H1 (cell line): ENCODE data around the gene ALS2CL. TPM values are rescaled to one million over a fixed set of nuclear protein-coding genes. Genes with fewer than 3 reads are reported as not detected.

Experiments used
- CTCF ChIA-PET: fragments of 300-600 bp; sonication (Branson Sonifier 250); formaldehyde crosslinking; loops from one replicate; lab custom pipeline; 2021; ENCODE audit not compliant: partially characterized antibody; lab: Charles Lee
- POLR2A ChIA-PET: fragments of 300-600 bp; sonication (Branson Sonifier 250); formaldehyde crosslinking; loops from one replicate; lab custom pipeline; 2021; ENCODE audit warnings: inconsistent platforms; ENCODE audit not compliant: partially characterized antibody; lab: Charles Lee
- DNase-seq, 2 experiments: peaks; one replicate each; pipeline versions ENCODE4 v3.0.0 to v3.0.0-alpha.2; 2010 to 2022; ENCODE audit warnings: low spot score in 2 of 2, low read depth in 1 of 2, mixed read lengths in 1 of 2
- FAIRE-seq: peaks from 2 replicates; lab custom pipeline; 2011; peaks lifted over from hg19 to GRCh38; lab: Jason Lieb, UNC
- H2AFZ ChIP-seq: 2 replicates; pipeline ENCODE4 v1.8.1; 2012; ENCODE audit warnings: low read length, inconsistent platforms
- H2AK5ac ChIP-seq: 2 replicates; pipeline ENCODE4 v1.6.1; 2013; ENCODE audit warnings: low read depth, low read length
- H2BK120ac ChIP-seq: replicated peaks from 2 replicates; pipeline ENCODE3; 2013; ENCODE audit warnings: low read depth, low read length, inconsistent platforms
- H2BK12ac ChIP-seq: 2 replicates; pipeline ENCODE4 v1.6.1; 2013; ENCODE audit warnings: low read depth, low read length
- H2BK15ac ChIP-seq: 2 replicates; pipeline ENCODE4 v1.6.1; 2013; ENCODE audit warnings: low read length
- H2BK20ac ChIP-seq: 2 replicates; pipeline ENCODE4 v1.6.1; 2013; ENCODE audit warnings: low read length
- H2BK5ac ChIP-seq: 2 replicates; pipeline ENCODE4 v1.6.1; 2013; ENCODE audit warnings: low read depth, low read length
- H3K14ac ChIP-seq: 2 replicates; pipeline ENCODE4 v1.6.1; 2013; ENCODE audit warnings: inconsistent platforms; ENCODE audit not compliant: insufficient read length
- H3K18ac ChIP-seq: 2 replicates; pipeline ENCODE4 v1.6.1; 2013; ENCODE audit warnings: low read length; ENCODE audit errors: extremely low read depth
- H3K23ac ChIP-seq: 2 replicates; pipeline ENCODE4 v1.6.1; 2013; ENCODE audit warnings: inconsistent platforms; ENCODE audit not compliant: insufficient read length
- H3K23me2 ChIP-seq: 2 replicates; pipeline ENCODE4 v1.6.1; 2013; ENCODE audit warnings: low read depth, low read length
- H3K27ac ChIP-seq: 2 replicates; pipeline ENCODE4 v1.6.1; 2011; ENCODE audit warnings: low read depth, low read length, inconsistent platforms
- H3K27me3 ChIP-seq, 4 experiments: replicated peaks in 1 of 4; 1 replicate in 1 of 4; 2 replicates in 3 of 4; pipeline versions ENCODE4 v1.6.1 to v1.8.1; 2011 to 2013; ENCODE audit warnings: low read length in 3 of 4, mild to moderate bottlenecking in 3 of 4, inconsistent platforms in 2 of 4, mixed read lengths in 2 of 4, moderate library complexity in 1 of 4; ENCODE audit not compliant: control insufficient read depth in 3 of 4, insufficient read depth in 3 of 4; ENCODE audit errors: extremely low read depth in 1 of 4
- H3K36me3 ChIP-seq, 4 experiments: 2 replicates each; pipeline versions ENCODE4 v1.6.1 to v1.8.1; 2011 to 2013; ENCODE audit warnings: mild to moderate bottlenecking in 4 of 4, low read length in 3 of 4, moderate library complexity in 2 of 4, control low read depth in 1 of 4, inconsistent platforms in 1 of 4; ENCODE audit not compliant: insufficient read depth in 4 of 4, control insufficient read depth in 2 of 4
- H3K4ac ChIP-seq: replicated peaks from 2 replicates; pipeline ENCODE3; 2013; ENCODE audit warnings: low read length, low read depth, mixed read lengths, inconsistent platforms; ENCODE audit not compliant: insufficient read length
- H3K4me1 ChIP-seq, 4 experiments: replicated peaks in 1 of 4; 1 replicate in 1 of 4; 2 replicates in 3 of 4; pipeline versions ENCODE4 v1.6.1 to v1.8.1; 2011 to 2013; ENCODE audit warnings: low read length in 3 of 4, inconsistent platforms in 2 of 4, mixed read lengths in 1 of 4; ENCODE audit not compliant: insufficient read depth in 4 of 4, control insufficient read depth in 3 of 4
- H3K4me2 ChIP-seq, 2 experiments: 2 replicates each; pipeline versions ENCODE4 v1.6.1 to v1.8.1; 2011 to 2013; ENCODE audit warnings: low read depth in 2 of 2, low read length in 2 of 2, control low read depth in 1 of 2, inconsistent platforms in 1 of 2, mild to moderate bottlenecking in 1 of 2; ENCODE audit not compliant: insufficient read depth in 1 of 2
- H3K4me3 ChIP-seq, 4 experiments: fragments of 200-600, 300-600 bp in 1 of 4; sonication (generic), shearing (Covaris generic), sonication (Bioruptor Twin) in 1 of 4; 2 replicates each; pipeline versions ENCODE4 v1.5.1 to v1.8.1; 2011 to 2016; ENCODE audit warnings: low read length in 4 of 4, low read depth in 3 of 4, control low read depth in 2 of 4, inconsistent platforms in 2 of 4, mild to moderate bottlenecking in 2 of 4, mixed read lengths in 1 of 4, moderate library complexity in 1 of 4; ENCODE audit not compliant: insufficient read depth in 2 of 4; ENCODE audit errors: extremely low read depth in 1 of 4
- H3K56ac ChIP-seq: replicated peaks from 2 replicates; pipeline ENCODE3; 2013; ENCODE audit warnings: low read depth, mild to moderate bottlenecking, mixed read lengths, low read length, inconsistent platforms; ENCODE audit not compliant: insufficient read length
- H3K79me1 ChIP-seq: 2 replicates; pipeline ENCODE4 v1.6.1; 2013; ENCODE audit warnings: low read depth, low read length, control low read depth
- H3K79me2 ChIP-seq, 2 experiments: 2 replicates each; pipeline versions ENCODE4 v1.6.1 to v1.8.1; 2012 to 2013; ENCODE audit warnings: low read length in 2 of 2, mild to moderate bottlenecking in 2 of 2, inconsistent platforms in 1 of 2; ENCODE audit not compliant: insufficient read depth in 2 of 2, control insufficient read depth in 1 of 2
- H3K9ac ChIP-seq, 4 experiments: replicated peaks in 1 of 4; 1 replicate in 1 of 4; 2 replicates in 3 of 4; pipeline versions ENCODE4 v1.6.1 to v1.8.1; 2011 to 2013; ENCODE audit warnings: low read depth in 3 of 4, low read length in 3 of 4, control low read depth in 2 of 4, mild to moderate bottlenecking in 2 of 4, moderate library complexity in 2 of 4, inconsistent platforms in 1 of 4; ENCODE audit errors: extremely low read depth in 1 of 4
- H3K9me3 ChIP-seq, 2 experiments: 2 replicates each; pipeline versions ENCODE4 v1.6.1 to v1.8.1; 2012 to 2013; ENCODE audit warnings: mild to moderate bottlenecking in 2 of 2, moderate library complexity in 2 of 2, control low read depth in 1 of 2, inconsistent platforms in 1 of 2, low read depth in 1 of 2, low read length in 1 of 2, mixed read lengths in 1 of 2; ENCODE audit not compliant: insufficient read depth in 2 of 2
- H4K20me1 ChIP-seq, 2 experiments: replicated peaks in 1 of 2; 2 replicates each; pipeline versions ENCODE3 to v1.8.1; 2011 to 2013; ENCODE audit warnings: inconsistent platforms in 2 of 2, low read length in 2 of 2, mild to moderate bottlenecking in 1 of 2; ENCODE audit not compliant: insufficient read depth in 2 of 2, control insufficient read depth in 1 of 2
- H4K5ac ChIP-seq: 2 replicates; pipeline ENCODE4 v1.6.1; 2013; ENCODE audit warnings: low read length, low read depth, mixed read lengths, inconsistent platforms; ENCODE audit not compliant: insufficient read length
- H4K8ac ChIP-seq: 2 replicates; pipeline ENCODE4 v1.8.0; 2013; ENCODE audit warnings: mild to moderate bottlenecking, moderate library complexity, low read length, inconsistent platforms; ENCODE audit not compliant: insufficient read depth; ENCODE audit errors: extremely low read depth
- H4K91ac ChIP-seq: replicated peaks from 2 replicates; pipeline ENCODE3; 2013; ENCODE audit warnings: low read length, mixed read lengths, inconsistent platforms; ENCODE audit not compliant: insufficient read length
- CHD1 ChIP-seq: IDR thresholded peaks from 2 replicates; pipeline ENCODE4 v1.6.1; 2012; ENCODE audit warnings: low read depth, low read length, improper control_type of control experiment
- CREB1 ChIP-seq: IDR thresholded peaks from 2 replicates; pipeline ENCODE4 v1.6.1; 2012; ENCODE audit warnings: inconsistent platforms
- KDM5A ChIP-seq: fragments of 200-600 bp; IDR thresholded peaks from 2 replicates; pipeline ENCODE4 v1.7.1; 2012; ENCODE audit warnings: mild to moderate bottlenecking, low read length, inconsistent platforms, mixed read lengths
- MAFK ChIP-seq: IDR thresholded peaks from 2 replicates; pipeline ENCODE4 v1.6.1; 2012; ENCODE audit warnings: low read depth, mild to moderate bottlenecking, improper control_type of control experiment, low read length
- WGBS, 2 experiments: shearing (Covaris generic) in 1 of 2; methylation state at CpG; one replicate each; pipeline versions ENCODE4 v1.1.6 to v1.1.7; 2013 to 2015; ENCODE audit warnings: low lambda C conversion rate in 2 of 2, mixed read lengths in 2 of 2, inconsistent platforms in 1 of 2, low coverage in 1 of 2, missing lambda C conversion rate in 1 of 2; ENCODE audit not compliant: insufficient replicate concordance in 2 of 2, insufficient coverage in 1 of 2, insufficient read length in 1 of 2; ENCODE audit errors: extremely low coverage in 1 of 2, missing lambda C conversion rate in 1 of 2; 5-methylcytosine and 5-hydroxymethylcytosine counted together
- polyA plus RNA-seq, 7 experiments: library from polyadenylated mRNA; depleted of rRNA in 3 of 7; stranded (reverse) in 5 of 7; unstranded in 2 of 7; fragments of >200 nt in 5 of 7; fragments of 200-250 nt in 2 of 7; gene quantifications; 1 replicate in 5 of 7; 2 replicates in 1 of 7; 4 replicates in 1 of 7; pipeline versions ENCODE4 v1.2.1 to v1.2.3, GENCODE V29; 2011 to 2013; ENCODE audit warnings: missing spikeins in 2 of 7, mixed read lengths in 2 of 7
- total RNA-seq: library from RNA; stranded (reverse); fragmentation: NEBNext Ultra II Directional; extraction: Animal tissue kit (Norgen Biotek cat#: 25700); gene quantifications from 2 replicates; pipeline ENCODE4 v1.2.1, GENCODE V29; 2021

Gene ALS2CL
- total and polyA plus RNA-seq, 2 of the 8 experiments (the other 6 are each of a cell fraction or from before 2014, with no cell fraction given), result 4.8 to 5.4 TPM

GRCh38 chr3:46675426-46675825 is 18.1 kb downstream of the ALS2CL start:
- Histone ChIP-seq H3K27me3 (no peaks in the 10 kb centered on the region), H3K27ac (no peak overlapping the region), H3K56ac (no peak overlapping the region), H3K4ac (no peak overlapping the region), H3K9ac (no peak overlapping the region), H4K5ac (no peak overlapping the region), H3K79me2 (no peaks in the 10 kb centered on the region), H4K20me1 (peaks cover 0 to 1% of the 10 kb centered on the region in 2 experiments), H2BK12ac (no peak overlapping the region), H3K23ac (no peak overlapping the region), H2BK120ac (no peak overlapping the region), H4K91ac (no peak overlapping the region), H3K18ac (no peak overlapping the region), H3K79me1 (no peaks in the 10 kb centered on the region), H2AFZ (no peak overlapping the region), H3K4me1 (no peaks in the 10 kb centered on the region; a peak in 1 of 7 replicates), H3K23me2 (no peaks in the 10 kb centered on the region), H3K4me2 (no peak overlapping the region), H2AK5ac (no peak overlapping the region), H3K9me3 (no peaks in the 10 kb centered on the region), H4K8ac (no peak overlapping the region), H3K36me3 (no peaks in the 10 kb centered on the region), H2BK5ac (no peak overlapping the region), H2BK15ac (no peak overlapping the region), H2BK20ac (no peak overlapping the region), H3K14ac (no peak overlapping the region), H3K4me3 (no peak overlapping the region)
- FAIRE-seq (no peak), DNase-seq (no peak)
- 87% methylated on average over 6 of the region's 6 CpGs; no CpG with 5 or more reads in 1 of the 2 experiments for WGBS, 2 experiments
- POLR2A ChIA-PET, result interaction anchor here (1.4 to 2.7 kb wide), 2 partner anchors 18 to 89 kb away, joined by 6 to 7 read pairs; partner anchors contain the start of gene ALS2CL
- CTCF ChIA-PET, result interaction anchor here (0.6 to 4.2 kb wide), 10 partner anchors 9 to 282 kb away, joined by 3 to 32 read pairs (median 4); partner anchors contain the start of gene ALS2CL
- TF ChIP-seq CREB1 (no peak), KDM5A (no peak), MAFK (no peak), CHD1 (no peak)
